Right cardiac atrium (tissue), 5 donors: ENCODE measurements around the gene PRKCE. TPM values are rescaled to one million over a fixed set of nuclear protein-coding genes. Genes with fewer than 3 reads are reported as not detected.
"Not testable (repeated sequence)": the region's sequence is repeated elsewhere in the genome, so short reads cannot be mapped to it uniquely, and the experiment has no call there.

Source experiments
- ATAC-seq, 2 donors: fragments of 200-7000 bp; cut with Tn5 transposase; one replicate each; pipeline versions ENCODE4 v1.8.0 to v1.9.1; 2020; ENCODE audit warnings: moderate library complexity in 2 of 2, mild to moderate bottlenecking in 1 of 2
- DNase-seq, 3 donors: peaks; one replicate each; pipeline ENCODE4 v3.0.0-alpha.2; 2020
- H3K27ac ChIP-seq: one replicate; pipeline ENCODE4 v1.5.1; 2013; ENCODE audit warnings: mild to moderate bottlenecking, low read length, control low read depth, moderate library complexity
- H3K27me3 ChIP-seq: one replicate; pipeline ENCODE4 v1.6.1; 2013; ENCODE audit not compliant: control insufficient read depth, insufficient read depth
- H3K4me1 ChIP-seq: one replicate; pipeline ENCODE4 v1.6.1; 2013; ENCODE audit warnings: low read length; ENCODE audit not compliant: control insufficient read depth, insufficient read depth
- H3K4me3 ChIP-seq: one replicate; pipeline ENCODE4 v1.5.1; 2013; ENCODE audit warnings: low read length, control low read depth
- H3K9me3 ChIP-seq: one replicate; pipeline ENCODE4 v1.6.1; 2013; ENCODE audit warnings: low read length; ENCODE audit not compliant: control insufficient read depth
- WGBS: extraction: QIAGEN DNeasy Blood & Tissue Kit; methylation state at CpG from one replicate; pipeline ENCODE4 v1.1.7; 2013; 5-methylcytosine and 5-hydroxymethylcytosine counted together
- intact Hi-C, 4 donors: fragments of 100-400 bp; cut with DNase I; formaldehyde crosslinking; loops; one replicate each; pipeline versions ENCODE4 v1.11.0 to v1.14.0; 2022 to 2023
- polyA plus RNA-seq: library from polyadenylated mRNA; stranded (reverse); fragments of 200-250 nt; gene quantifications from one replicate; pipeline ENCODE4 v1.2.3, GENCODE V29; 2013
- total RNA-seq, 4 donors: library from RNA; stranded (reverse); fragmentation: NEBNext Ultra II Directional; extraction: Animal tissue kit (Norgen Biotek cat#: 25700); gene quantifications; one replicate each; pipeline ENCODE4 v1.2.1, GENCODE V29; 2021
- donor health status: healthy with polysubstance abuse.
- donor health status: DM: no; HTN: yes; CAD: no.
- donor health status: DM: no; HTN: no; CAD: no.
- donor health status: DM: no; HTN: yes; CAD: no; lungs with severe emphysema.
- donor health status: DM: yes; HTN: yes; CAD: no.

The PRKCE gene
- total and polyA plus RNA-seq, 5 donors = 5.5 to 19.7 (median 18.7) TPM

- no peak overlapping the region for H3K27ac ChIP-seq
- peaks cover 41% of the 10 kb centered on the region for H3K4me1 ChIP-seq
- DNase-seq = no peak
- H3K4me3 ChIP-seq = no peak overlapping the region
- H3K27me3 ChIP-seq = no peaks in the 10 kb centered on the region
- intact Hi-C loops = loop anchor here in 1 of 4 donors (10.0 kb wide), 1 partner anchor 47 kb away; no protein-coding TSS in a partner anchor
- no peaks in the 10 kb centered on the region for H3K9me3 ChIP-seq
- ATAC-seq = no peak
- WGBS = 67% methylated on average over 3 of the region's 3 CpGs
Observed at GRCh38 chr2:45888167-45888566, 236.7 kb downstream of the PRKCE start.

- Histone ChIP-seq H3K27ac (no peak overlapping the region), H3K27me3 (no peaks in the 10 kb centered on the region), H3K4me3 (no peak overlapping the region), H3K9me3 (no peaks in the 10 kb centered on the region), H3K4me1 (peaks cover 36% of the 10 kb centered on the region)
- WGBS = 90% methylated on average over 4 of the region's 4 CpGs
- ATAC-seq (no peak), DNase-seq (no peak)
- intact Hi-C loops = loop anchor here in 1 of 4 donors (10.0 kb wide), 1 partner anchor 46 kb away; no protein-coding TSS in a partner anchor
Observed at GRCh38 chr2:45888641-45889040, 237.2 kb downstream of the PRKCE start.

DNA sequence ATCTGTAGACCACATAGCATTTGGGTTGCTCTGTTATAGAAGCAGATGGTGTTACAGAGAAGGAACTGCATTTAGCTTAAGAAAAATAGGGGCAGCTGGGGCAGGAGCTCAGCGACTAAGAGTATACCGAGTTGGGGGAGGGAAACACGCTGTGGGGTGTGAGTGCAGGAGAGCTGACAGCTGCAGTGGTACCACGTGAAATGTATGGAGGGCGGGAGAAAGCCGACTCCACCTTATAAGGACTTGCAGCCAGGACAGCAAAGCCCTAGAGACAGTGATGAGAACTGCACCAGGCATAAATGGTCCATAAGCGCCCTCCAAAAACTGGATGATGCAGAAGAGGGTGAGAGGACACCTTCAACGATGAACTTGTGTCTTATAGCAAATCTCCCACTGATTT, 237.6 kb downstream of the PRKCE start:
- Histone ChIP-seq H3K4me3 (no peak overlapping the region), H3K27me3 (no peaks in the 10 kb centered on the region), H3K27ac (no peak overlapping the region), H3K9me3 (no peaks in the 10 kb centered on the region), H3K4me1 (peaks cover 32% of the 10 kb centered on the region)
- ATAC-seq = peak; percentile 32 to 45
- intact Hi-C loops = loop anchor here in 1 of 4 donors (10.0 kb wide), 1 partner anchor 46 kb away; no protein-coding TSS in a partner anchor
- peak in 2 of 3 donors; percentile 61 to 65 for DNase-seq
- 52% methylated on average over 8 of the region's 8 CpGs for WGBS

GRCh38 chr2:45889620-45890370, 238.3 kb downstream of the PRKCE start:
- DNase-seq (no peak), ATAC-seq (peak; percentile 14 to 21)
- intact Hi-C loops = loop anchor here in 1 of 4 donors (10.0 kb wide), 1 partner anchor 45 kb away; no protein-coding TSS in a partner anchor
- 53% methylated on average over 7 of the region's 7 CpGs for WGBS
- no peaks in the 10 kb centered on the region for H3K9me3 ChIP-seq
- no peaks in the 10 kb centered on the region for H3K27me3 ChIP-seq
- peaks cover 28% of the 10 kb centered on the region for H3K4me1 ChIP-seq
- H3K4me3 ChIP-seq = no peak overlapping the region
- H3K27ac ChIP-seq = peak overlapping the region; percentile 60

- intact Hi-C loops, ATAC-seq, DNase-seq, H3K27ac ChIP-seq, H3K4me3 ChIP-seq, H3K9me3 ChIP-seq, H3K27me3 ChIP-seq: not testable (repeated sequence)
- 88% methylated on average over 6 of the region's 6 CpGs for WGBS
- peaks cover 28% of the 10 kb centered on the region for H3K4me1 ChIP-seq
Observed at GRCh38 chr2:45890371-45890646, 238.8 kb downstream of the PRKCE start.

- H3K4me3 ChIP-seq = no peak overlapping the region
- intact Hi-C loops = no loop called here
- no peaks in the 10 kb centered on the region for H3K9me3 ChIP-seq
- DNase-seq = no peak
- peaks cover 31% of the 10 kb centered on the region for H3K4me1 ChIP-seq
- ATAC-seq = peak in 1 of 2 donors; percentile 7
- no peaks in the 10 kb centered on the region for H3K27me3 ChIP-seq
- peak overlapping the region; percentile 48 for H3K27ac ChIP-seq
- 81% methylated on average over 5 of the region's 5 CpGs for WGBS
Observed at GRCh38 chr2:45890819-45891218, 239.3 kb downstream of the PRKCE start.

- Histone ChIP-seq H3K4me3 (no peak overlapping the region), H3K27ac (no peak overlapping the region), H3K27me3 (no peaks in the 10 kb centered on the region), H3K4me1 (peaks cover 30% of the 10 kb centered on the region), H3K9me3 (no peaks in the 10 kb centered on the region)
- DNase-seq (no peak), ATAC-seq (no peak)
- WGBS = 80% methylated on average over 8 of the region's 8 CpGs
- intact Hi-C loops = no loop called here
Observed at GRCh38 chr2:45891719-45892424, 240.4 kb downstream of the PRKCE start.

GRCh38 chr2:45892425-45892745, 240.9 kb downstream of the PRKCE start:
- 49% methylated on average over 3 of the region's 3 CpGs for WGBS
- peaks cover 27% of the 10 kb centered on the region for H3K4me1 ChIP-seq
- H3K9me3 ChIP-seq = no peaks in the 10 kb centered on the region
- no peak overlapping the region for H3K27ac ChIP-seq
- no peaks in the 10 kb centered on the region for H3K27me3 ChIP-seq
- no peak overlapping the region for H3K4me3 ChIP-seq
- ATAC-seq (no peak), DNase-seq (no peak)
- intact Hi-C loops = no loop called here

DNA sequence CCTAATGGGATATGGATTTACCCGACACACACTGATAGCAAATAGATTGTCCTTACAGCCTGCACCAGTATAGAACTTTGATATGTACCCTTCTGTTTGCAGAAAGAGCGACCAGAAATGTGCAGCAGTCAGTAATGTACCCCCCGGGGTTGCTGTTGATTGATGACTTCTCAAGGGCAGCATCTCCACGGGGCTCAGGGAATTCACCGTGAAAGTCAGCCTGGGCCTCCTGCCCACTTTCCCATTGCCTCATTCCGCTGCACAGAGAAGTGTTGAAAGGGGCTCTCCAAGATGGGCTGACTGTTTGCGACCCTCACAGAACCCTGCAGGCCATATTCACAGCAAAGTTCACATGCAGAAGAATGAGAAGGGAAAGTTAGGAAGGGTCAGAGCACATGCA, 241.3 kb downstream of the PRKCE start:
- Histone ChIP-seq H3K9me3 (no peaks in the 10 kb centered on the region), H3K4me1 (peaks cover 23% of the 10 kb centered on the region), H3K4me3 (no peak overlapping the region), H3K27me3 (no peaks in the 10 kb centered on the region), H3K27ac (no peak overlapping the region)
- DNase-seq = peak in 2 of 3 donors; percentile 65 to 80
- 39% methylated on average over 7 of the region's 7 CpGs for WGBS
- ATAC-seq = no peak
- intact Hi-C loops = no loop called here

- H3K9me3 ChIP-seq = no peaks in the 10 kb centered on the region
- no peak overlapping the region for H3K4me3 ChIP-seq
- H3K27ac ChIP-seq = no peak overlapping the region
- no peaks in the 10 kb centered on the region for H3K27me3 ChIP-seq
- H3K4me1 ChIP-seq = peaks cover 29% of the 10 kb centered on the region
- intact Hi-C loops = no loop called here
- WGBS = 95% methylated on average over 4 of the region's 4 CpGs
- no peak for DNase-seq
- ATAC-seq = no peak
Observed at GRCh38 chr2:45894211-45894610, 242.7 kb downstream of the PRKCE start.

GRCh38 chr2:45895241-45895861, 243.9 kb downstream of the PRKCE start:
- H3K27me3 ChIP-seq = no peaks in the 10 kb centered on the region
- DNase-seq (no peak), ATAC-seq (no peak)
- peaks cover 28% of the 10 kb centered on the region for H3K4me1 ChIP-seq
- H3K9me3 ChIP-seq = no peaks in the 10 kb centered on the region
- no peak overlapping the region for H3K27ac ChIP-seq
- WGBS = 88% methylated on average over 8 of the region's 8 CpGs
- H3K4me3 ChIP-seq = no peak overlapping the region
- intact Hi-C loops = no loop called here
